Panc1 (cell line): ENCODE measurements around the gene DYNC2I2. TPM values are rescaled to one million over a fixed set of nuclear protein-coding genes. Genes with fewer than 3 reads are reported as not detected.
A peak's percentile ranks its signal among the peaks of the same experiment; 100 is the strongest.

Experiments
- ATAC-seq: fragments of 200-7000 bp; cut with Tn5 transposase; 2 replicates; pipeline ENCODE4 v1.9.1; 2020; ENCODE audit warnings: mild to moderate bottlenecking, moderate library complexity
- BruUV-seq: library from RNA; stranded (reverse); fragments of 400-500 nt; replicated peaks from 2 replicates; lab custom pipeline; 2021; lab: Mats Ljungman, UMichigan
- CTCF ChIA-PET: fragments of 300-600 bp; sonication (Branson Sonifier 250); formaldehyde crosslinking; loops from one replicate; lab custom pipeline; 2022; ENCODE audit warnings: antibody characterized with exemption; lab: Charles Lee
- POLR2A ChIA-PET: fragments of 300-600 bp; sonication (Branson Sonifier 250); formaldehyde crosslinking; loops from one replicate; lab custom pipeline; 2022; ENCODE audit warnings: antibody characterized with exemption; lab: Charles Lee
- DNase-seq: peaks from one replicate; pipeline ENCODE4 v3.0.0-alpha.2; 2010; ENCODE audit warnings: low read depth, low spot score
- H3K27ac ChIP-seq: 2 replicates; pipeline ENCODE4 v1.5.1; 2011; ENCODE audit warnings: mild to moderate bottlenecking, low read length, inconsistent platforms
- H3K27me3 ChIP-seq: fragments of 200-500 bp; sonication (Bioruptor generic); 2 replicates; pipeline ENCODE4 v1.6.0; 2014; ENCODE audit warnings: low read length, inconsistent platforms; ENCODE audit not compliant: control insufficient read depth, insufficient read depth
- H3K36me3 ChIP-seq: fragments of 200-500 bp; sonication (Bioruptor generic); 2 replicates; pipeline ENCODE4 v1.5.1; 2014; ENCODE audit warnings: inconsistent platforms, mild to moderate bottlenecking, low read length, moderate library complexity; ENCODE audit not compliant: control insufficient read depth, insufficient read depth
- H3K4me1 ChIP-seq: 2 replicates; pipeline ENCODE4 v1.5.1; 2011; ENCODE audit warnings: inconsistent platforms, mild to moderate bottlenecking, low read length, moderate library complexity; ENCODE audit not compliant: control insufficient read depth, insufficient read depth
- H3K4me3 ChIP-seq, 2 experiments: 2 replicates each; pipeline ENCODE4 v1.5.1; 2011 to 2012; ENCODE audit warnings: low read depth in 2 of 2, low read length in 2 of 2, mild to moderate bottlenecking in 2 of 2, inconsistent platforms in 1 of 2, moderate library complexity in 1 of 2
- H3K9me3 ChIP-seq: fragments of 200-500 bp; sonication (Bioruptor generic); 2 replicates; pipeline ENCODE4 v1.5.1; 2014; ENCODE audit warnings: low read depth, mild to moderate bottlenecking, inconsistent platforms, low read length, moderate library complexity; ENCODE audit not compliant: control insufficient read depth, insufficient read depth
- POLR2AphosphoS5 ChIP-seq: IDR thresholded peaks from 2 replicates; pipeline ENCODE4 v1.6.1; 2012; ENCODE audit warnings: mild to moderate bottlenecking, low read depth, low read length, moderate library complexity
- SIN3A ChIP-seq: IDR thresholded peaks from 2 replicates; pipeline ENCODE4 v1.6.1; 2012; ENCODE audit warnings: low read depth, mild to moderate bottlenecking, low read length, moderate library complexity, borderline replicate concordance; ENCODE audit not compliant: insufficient read depth
- TCF7L2 ChIP-seq: IDR thresholded peaks from 2 replicates; pipeline ENCODE4 v1.6.1; 2011; ENCODE audit warnings: mild to moderate bottlenecking, low read depth, low read length, inconsistent platforms
- in situ Hi-C: cut with HindIII; loops from 2 replicates; pipeline ENCODE4 v1.10.0; 2016; ENCODE audit warnings: low sequenced_read_pairs, low pct_unique_long_range_greater_than_20kb
- intact Hi-C: fragments of 100-400 bp; cut with micrococcal nuclease; formaldehyde crosslinking; loops from one replicate; pipeline ENCODE4 v1.10.0; 2022; ENCODE audit not compliant: unreplicated experiment
- total RNA-seq: library from RNA; stranded (reverse); gene quantifications from one replicate; pipeline ENCODE4 v1.2.1, GENCODE V29; 2021; ENCODE audit not compliant: unreplicated experiment
- TF ChIP-seq, protein P1 (sequence below), 2 experiments: IDR thresholded peaks; 2 replicates each; pipeline ENCODE4 v1.6.1; 2011 to 2012; ENCODE audit warnings: low read depth in 2 of 2, control low read depth in 1 of 2, low read length in 1 of 2, mild to moderate bottlenecking in 1 of 2, moderate library complexity in 1 of 2; ENCODE audit not compliant: insufficient read depth in 1 of 2
- TF ChIP-seq, protein P2 (sequence below): fragments of 450-650 bp; IDR thresholded peaks from 2 replicates; pipeline ENCODE4 v1.5.1; 2017; ENCODE audit warnings: mild to moderate bottlenecking

Gene DYNC2I2
- total RNA-seq, 1 experiment from 2014 or later, result 78.1 TPM

GRCh38 chr9:128629852-128630545, 26.6 kb downstream of the DYNC2I2 start:
- Histone ChIP-seq H3K36me3 (peaks cover 8% of the 10 kb centered on the region; the same call in 1 of the 2 replicates), H3K9me3 (no peaks in the 10 kb centered on the region), H3K27me3 (no peaks in the 10 kb centered on the region), H3K4me3 (no peak overlapping the region), H3K4me1 (peaks cover 33% of the 10 kb centered on the region), H3K27ac (peak overlapping the region; percentile 63; the same call in 1 of the 2 replicates)
- ChIA-PET POLR2A (no interaction called here), CTCF (no interaction called here)
- TF ChIP-seq POLR2AphosphoS5 (peak; percentile 37; the same call in 1 of the 2 replicates), SIN3A (no peak)
- intact Hi-C loops (no loop called here), in situ Hi-C loops (no loop called here)
- BruUV-seq, result no TSS peak
- ATAC-seq (no peak), DNase-seq (no peak)

- BruUV-seq, result no TSS peak
- intact Hi-C loops (no loop called here), in situ Hi-C loops (no loop called here)
- H3K4me3 ChIP-seq, result no peak overlapping the region
- H3K9me3 ChIP-seq, result no peaks in the 10 kb centered on the region
- H3K4me1 ChIP-seq, result peaks cover 24% of the 10 kb centered on the region
- ATAC-seq (no peak), DNase-seq (no peak)
- peaks cover 8% of the 10 kb centered on the region; the same call in 1 of the 2 replicates for H3K36me3 ChIP-seq
- TF ChIP-seq TCF7L2, result no peak
- TF ChIP-seq, protein P1, sequence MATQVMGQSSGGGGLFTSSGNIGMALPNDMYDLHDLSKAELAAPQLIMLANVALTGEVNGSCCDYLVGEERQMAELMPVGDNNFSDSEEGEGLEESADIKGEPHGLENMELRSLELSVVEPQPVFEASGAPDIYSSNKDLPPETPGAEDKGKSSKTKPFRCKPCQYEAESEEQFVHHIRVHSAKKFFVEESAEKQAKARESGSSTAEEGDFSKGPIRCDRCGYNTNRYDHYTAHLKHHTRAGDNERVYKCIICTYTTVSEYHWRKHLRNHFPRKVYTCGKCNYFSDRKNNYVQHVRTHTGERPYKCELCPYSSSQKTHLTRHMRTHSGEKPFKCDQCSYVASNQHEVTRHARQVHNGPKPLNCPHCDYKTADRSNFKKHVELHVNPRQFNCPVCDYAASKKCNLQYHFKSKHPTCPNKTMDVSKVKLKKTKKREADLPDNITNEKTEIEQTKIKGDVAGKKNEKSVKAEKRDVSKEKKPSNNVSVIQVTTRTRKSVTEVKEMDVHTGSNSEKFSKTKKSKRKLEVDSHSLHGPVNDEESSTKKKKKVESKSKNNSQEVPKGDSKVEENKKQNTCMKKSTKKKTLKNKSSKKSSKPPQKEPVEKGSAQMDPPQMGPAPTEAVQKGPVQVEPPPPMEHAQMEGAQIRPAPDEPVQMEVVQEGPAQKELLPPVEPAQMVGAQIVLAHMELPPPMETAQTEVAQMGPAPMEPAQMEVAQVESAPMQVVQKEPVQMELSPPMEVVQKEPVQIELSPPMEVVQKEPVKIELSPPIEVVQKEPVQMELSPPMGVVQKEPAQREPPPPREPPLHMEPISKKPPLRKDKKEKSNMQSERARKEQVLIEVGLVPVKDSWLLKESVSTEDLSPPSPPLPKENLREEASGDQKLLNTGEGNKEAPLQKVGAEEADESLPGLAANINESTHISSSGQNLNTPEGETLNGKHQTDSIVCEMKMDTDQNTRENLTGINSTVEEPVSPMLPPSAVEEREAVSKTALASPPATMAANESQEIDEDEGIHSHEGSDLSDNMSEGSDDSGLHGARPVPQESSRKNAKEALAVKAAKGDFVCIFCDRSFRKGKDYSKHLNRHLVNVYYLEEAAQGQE (IDR thresholded peaks at IDR 0.05; ENCODE audit: insufficient read depth in 1 of 2, low read depth in 2 of 2, low read length in 1 of 2), result no peak
- H3K27ac ChIP-seq, result 0 out of 2 replicates have a peak overlapping the region, but pooled peaks have one; percentile 44
- H3K27me3 ChIP-seq, result no peaks in the 10 kb centered on the region
- POLR2A ChIA-PET, result no interaction called here
- CTCF ChIA-PET, result no interaction called here
These were observed 27.5 kb downstream of the DYNC2I2 start for GRCh38 chr9:128629136-128629535.

DNA sequence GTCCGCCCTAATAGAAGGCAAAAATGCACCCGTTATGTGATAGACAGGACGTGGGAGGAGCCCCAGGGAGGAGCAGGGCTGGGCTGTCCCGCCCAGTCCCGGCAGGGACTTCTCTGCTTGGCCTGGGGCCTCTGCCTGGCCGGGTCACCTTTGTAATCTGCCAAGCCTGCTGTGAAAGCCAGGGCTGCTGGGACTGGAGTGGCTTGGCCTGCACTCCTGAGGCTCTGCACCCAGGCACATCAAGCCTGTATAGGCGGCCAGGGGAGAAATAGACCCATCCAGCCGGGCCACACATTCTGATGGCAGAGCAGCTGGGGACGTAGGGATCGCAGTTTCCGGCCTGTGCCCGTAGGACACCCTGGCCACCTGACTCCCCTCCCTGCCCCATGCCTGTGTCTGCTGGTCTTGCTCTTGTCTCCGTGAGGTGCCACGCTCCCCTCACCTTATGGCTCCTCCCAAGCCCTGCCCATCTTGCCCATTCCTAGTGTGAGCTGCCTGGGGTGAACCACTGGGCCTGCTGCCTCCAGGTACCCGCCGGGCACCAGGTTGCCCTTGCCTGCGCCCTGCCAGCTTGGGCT, 28.1 kb downstream of the DYNC2I2 start:
- H3K27me3 ChIP-seq, result no peaks in the 10 kb centered on the region
- H3K27ac ChIP-seq, result 0 out of 2 replicates have a peak overlapping the region, but pooled peaks have one; percentile 44
- H3K4me1 ChIP-seq, result peaks cover 18% of the 10 kb centered on the region
- no TSS peak for BruUV-seq
- no peaks in the 10 kb centered on the region for H3K9me3 ChIP-seq
- intact Hi-C loops (no loop called here), in situ Hi-C loops (no loop called here)
- DNase-seq (no peak), ATAC-seq (peak; percentile 46)
- no peak for TF ChIP-seq SIN3A
- TF ChIP-seq, protein P2, sequence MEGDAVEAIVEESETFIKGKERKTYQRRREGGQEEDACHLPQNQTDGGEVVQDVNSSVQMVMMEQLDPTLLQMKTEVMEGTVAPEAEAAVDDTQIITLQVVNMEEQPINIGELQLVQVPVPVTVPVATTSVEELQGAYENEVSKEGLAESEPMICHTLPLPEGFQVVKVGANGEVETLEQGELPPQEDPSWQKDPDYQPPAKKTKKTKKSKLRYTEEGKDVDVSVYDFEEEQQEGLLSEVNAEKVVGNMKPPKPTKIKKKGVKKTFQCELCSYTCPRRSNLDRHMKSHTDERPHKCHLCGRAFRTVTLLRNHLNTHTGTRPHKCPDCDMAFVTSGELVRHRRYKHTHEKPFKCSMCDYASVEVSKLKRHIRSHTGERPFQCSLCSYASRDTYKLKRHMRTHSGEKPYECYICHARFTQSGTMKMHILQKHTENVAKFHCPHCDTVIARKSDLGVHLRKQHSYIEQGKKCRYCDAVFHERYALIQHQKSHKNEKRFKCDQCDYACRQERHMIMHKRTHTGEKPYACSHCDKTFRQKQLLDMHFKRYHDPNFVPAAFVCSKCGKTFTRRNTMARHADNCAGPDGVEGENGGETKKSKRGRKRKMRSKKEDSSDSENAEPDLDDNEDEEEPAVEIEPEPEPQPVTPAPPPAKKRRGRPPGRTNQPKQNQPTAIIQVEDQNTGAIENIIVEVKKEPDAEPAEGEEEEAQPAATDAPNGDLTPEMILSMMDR, result no peak
- TF ChIP-seq POLR2AphosphoS5, result no peak
- TF ChIP-seq, protein P1 (IDR thresholded peaks at IDR 0.05; ENCODE audit: insufficient read depth in 1 of 2, low read depth in 2 of 2, low read length in 1 of 2), result no peak
- TF ChIP-seq TCF7L2, result no peak
- CTCF ChIA-PET, result no interaction called here
- no peak overlapping the region for H3K4me3 ChIP-seq
- POLR2A ChIA-PET, result no interaction called here
- peaks cover 8% of the 10 kb centered on the region; the same call in 1 of the 2 replicates for H3K36me3 ChIP-seq
